Lung (tissue), 12 donors: ENCODE measurements around the gene CAPZB. TPM values are rescaled to one million over a fixed set of nuclear protein-coding genes. Genes with fewer than 3 reads are reported as not detected.

Source experiments
- ATAC-seq: fragments of 200-7000 bp; cut with Tn5 transposase; one replicate; pipeline ENCODE4 v1.9.1; 2020; ENCODE audit warnings: moderate number of reproducible peaks; ENCODE audit not compliant: insufficient read depth, low FRiP score
- DNase-seq, 3 donors: peaks; one replicate each; pipeline ENCODE4 v3.0.0-alpha.2; 2013 to 2017
- H3K27ac ChIP-seq, 2 donors: one replicate each; pipeline ENCODE4 v1.5.1; 2013; ENCODE audit warnings: mild to moderate bottlenecking in 2 of 2, moderate library complexity in 2 of 2, control low read depth in 1 of 2, inconsistent platforms in 1 of 2, low read depth in 1 of 2, low read length in 1 of 2
- H3K27me3 ChIP-seq, 3 donors: one replicate each; pipeline ENCODE4 v1.5.1; 2013; ENCODE audit warnings: low read length in 2 of 3; ENCODE audit not compliant: control insufficient read depth in 3 of 3, insufficient read depth in 3 of 3
- H3K36me3 ChIP-seq, 4 donors: one replicate each; pipeline ENCODE4 v1.5.1; 2013; ENCODE audit warnings: low read length in 4 of 4, mild to moderate bottlenecking in 1 of 4, moderate library complexity in 1 of 4; ENCODE audit not compliant: control insufficient read depth in 4 of 4, insufficient read depth in 4 of 4
- H3K4me1 ChIP-seq, 5 donors: one replicate each; pipeline ENCODE4 v1.5.1; 2013; ENCODE audit warnings: low read length in 5 of 5, mild to moderate bottlenecking in 2 of 5, moderate library complexity in 1 of 5; ENCODE audit not compliant: control insufficient read depth in 5 of 5, insufficient read depth in 5 of 5
- H3K4me3 ChIP-seq: one replicate; pipeline ENCODE4 v1.5.1; 2013; ENCODE audit warnings: mild to moderate bottlenecking, control low read depth, moderate library complexity
- H3K9ac ChIP-seq, 2 donors: one replicate each; pipeline ENCODE4 v1.5.1; 2013; ENCODE audit warnings: low read length in 2 of 2, control low read depth in 1 of 2; ENCODE audit not compliant: insufficient read depth in 1 of 2
- H3K9me3 ChIP-seq, 4 donors: one replicate each; pipeline ENCODE4 v1.5.1; 2013; ENCODE audit warnings: low read length in 3 of 4, mild to moderate bottlenecking in 1 of 4, moderate library complexity in 1 of 4; ENCODE audit not compliant: control insufficient read depth in 4 of 4, insufficient read depth in 3 of 4
- CTCF ChIP-seq: IDR thresholded peaks from 2 replicates; pipeline ENCODE4 v1.5.1; 2012; ENCODE audit warnings: mild to moderate bottlenecking; ENCODE audit errors: control extremely low read depth, extremely low read depth
- WGBS, 2 donors: extraction: QIAGEN DNeasy Blood & Tissue Kit; methylation state at CpG; one replicate each; pipeline ENCODE4 v1.1.7; 2013; 5-methylcytosine and 5-hydroxymethylcytosine counted together
- polyA plus RNA-seq, 2 donors: library from polyadenylated mRNA; stranded (reverse); fragments of 200-250 nt; gene quantifications; one replicate each; pipeline ENCODE4 v1.2.1, GENCODE V29; 2013
- total RNA-seq, 2 donors: library from RNA; depleted of rRNA in 1 of 2; stranded (reverse); fragments of >200 nt in 1 of 2; gene quantifications; one replicate each; pipeline ENCODE4 v1.2.1, GENCODE V29; 2014 to 2021
- donor health status: control.
- donor health status: control.
- donor health status: Bipolar disorder and iron deficiency.
- donor health status: healthy.
- donor health status: DM: yes; HTN: yes; CAD: no.

CAPZB gene
- total and polyA plus RNA-seq, 4 donors, result 94.7 to 339 (median 278) TPM

DNA sequence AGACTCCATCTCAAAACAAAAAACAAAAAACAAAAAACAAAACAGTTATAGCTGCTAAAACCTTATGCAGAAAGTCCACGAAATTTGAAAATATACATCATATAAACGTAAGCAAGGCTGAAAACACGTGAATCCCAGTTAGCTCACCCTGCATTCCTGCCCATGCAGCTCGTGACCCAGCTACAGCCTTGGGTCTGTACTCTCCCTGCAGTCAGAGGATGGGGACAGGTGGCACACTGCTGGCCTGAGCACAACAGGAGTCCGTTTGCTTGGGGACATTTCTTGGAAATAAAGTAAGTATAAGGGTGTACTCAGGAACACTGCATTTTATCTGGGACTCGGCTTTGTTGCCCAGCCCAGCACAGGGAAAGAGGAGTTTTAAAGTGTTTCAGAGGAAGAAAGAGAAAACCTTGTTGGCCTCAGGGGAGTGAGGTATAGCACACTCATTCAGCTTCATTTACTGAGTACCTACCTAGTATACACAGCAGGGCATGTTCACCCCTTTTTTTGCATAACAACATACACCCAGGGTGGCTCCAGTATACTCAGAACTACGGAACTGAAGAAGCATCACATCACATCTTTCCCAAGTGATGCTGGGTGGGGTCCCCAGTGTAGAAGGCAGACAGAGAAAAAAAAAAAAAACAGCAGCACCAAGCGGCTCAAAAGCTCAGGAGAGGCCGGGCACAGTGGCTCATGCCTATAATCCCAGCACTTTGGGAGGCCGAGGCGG, 44.1 kb downstream of the CAPZB start:
- H3K27me3 ChIP-seq, result no peaks in the 10 kb centered on the region
- H3K4me1 ChIP-seq, result peaks cover 32 to 88% (median 57%) of the 10 kb centered on the region in 5 donors
- no peak for TF ChIP-seq CTCF
- no peak for ATAC-seq
- H3K27ac ChIP-seq, result peak overlapping the region in 1 of 2 donors; percentile 70
- H3K4me3 ChIP-seq, result no peak overlapping the region
- peak overlapping the region in 1 of 2 donors; percentile 16 for H3K9ac ChIP-seq
- peaks cover 0 to 8% (median 2%) of the 10 kb centered on the region in 4 donors for H3K36me3 ChIP-seq
- DNase-seq, result no peak
- H3K9me3 ChIP-seq, result no peaks in the 10 kb centered on the region
- WGBS, 2 donors, result 90 to 93% methylated on average over 11 of the region's 11 CpGs

DNA sequence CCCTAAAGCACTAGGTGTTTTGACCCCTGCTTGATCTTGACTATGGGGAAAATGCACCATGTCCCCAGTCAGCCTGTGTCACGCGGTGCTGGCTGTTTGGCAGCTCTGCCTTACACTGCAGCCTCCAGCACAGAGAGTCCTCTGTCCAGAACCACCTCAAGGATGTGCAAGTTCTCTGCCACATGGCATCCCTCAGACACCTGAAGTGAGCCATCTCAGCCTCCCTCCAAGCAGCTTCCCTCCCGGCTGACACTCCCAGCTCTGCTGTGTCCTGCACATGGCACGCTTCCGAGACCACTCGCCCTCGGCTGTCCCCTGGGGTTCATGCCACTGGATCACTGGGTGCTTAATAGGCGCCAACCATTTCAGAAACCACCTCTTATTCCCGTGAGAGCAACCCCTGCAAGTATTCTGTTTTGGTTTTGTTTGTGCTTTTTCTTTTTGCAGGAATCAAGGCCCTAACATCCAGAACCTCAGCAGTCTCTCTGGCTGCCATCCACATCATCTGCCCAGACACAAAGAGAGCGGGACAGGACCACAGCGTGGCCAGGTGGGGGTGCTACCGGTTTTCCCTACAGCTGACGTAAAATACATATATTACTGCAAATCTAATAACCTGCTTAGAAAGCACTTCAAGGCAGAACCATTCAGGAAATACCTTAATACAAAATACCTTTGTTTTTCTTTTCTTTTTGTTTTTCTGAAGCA, 45.7 kb downstream of the CAPZB start:
- Histone ChIP-seq H3K4me1 (peaks cover 33 to 93% (median 59%) of the 10 kb centered on the region in 5 donors), H3K36me3 (peaks cover 0 to 8% (median 2%) of the 10 kb centered on the region in 4 donors), H3K9me3 (no peaks in the 10 kb centered on the region), H3K9ac (no peak overlapping the region), H3K4me3 (no peak overlapping the region), H3K27me3 (no peaks in the 10 kb centered on the region), H3K27ac (peak overlapping the region; percentile 21 to 81)
- no peak for TF ChIP-seq CTCF
- no peak for ATAC-seq
- 72 to 83% methylated on average over 13 of the region's 13 CpGs for WGBS, 2 donors
- DNase-seq, result peak in 2 of 3 donors; percentile 41 to 63

DNA sequence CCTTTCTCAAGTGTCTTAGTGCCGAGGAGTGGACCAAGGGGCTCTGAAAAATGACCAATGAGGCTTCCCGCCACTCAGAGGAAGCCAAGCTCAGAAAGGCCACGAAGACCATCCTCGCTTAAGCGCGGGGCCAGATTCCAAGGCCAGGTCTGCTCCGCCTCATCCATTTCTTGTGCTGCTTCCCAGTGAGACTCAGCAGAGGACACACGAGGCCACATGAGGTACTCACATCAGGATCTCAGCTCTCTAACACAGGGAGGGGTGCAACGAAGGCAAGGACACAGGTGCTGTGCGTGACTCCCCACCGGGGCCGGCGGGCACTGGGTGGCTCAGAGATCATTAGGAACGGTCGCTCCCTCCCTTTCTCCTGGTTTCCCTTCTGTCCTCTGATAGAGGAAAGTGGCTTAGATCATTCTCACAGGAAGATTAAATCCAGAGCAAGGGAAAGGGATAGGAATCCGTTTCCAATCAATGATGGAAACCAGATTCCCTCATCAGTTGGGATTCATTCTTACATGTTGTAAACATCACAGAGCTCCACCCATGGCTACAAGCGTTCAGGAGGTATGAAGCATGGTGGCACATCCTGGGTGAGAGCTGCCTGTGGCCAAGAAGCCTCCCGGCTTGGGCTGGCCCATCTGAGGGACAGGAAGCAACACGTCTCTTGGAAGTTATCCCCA, 46.7 kb downstream of the CAPZB start:
- ATAC-seq (no peak), DNase-seq (no peak)
- WGBS, 2 donors, result 76 to 78% methylated on average over 19 of the region's 19 CpGs
- Histone ChIP-seq H3K36me3 (peaks cover 0 to 8% (median 2%) of the 10 kb centered on the region in 4 donors), H3K4me3 (no peak overlapping the region), H3K9me3 (no peaks in the 10 kb centered on the region), H3K27ac (peak overlapping the region; percentile 21 to 87), H3K4me1 (peaks cover 37 to 97% (median 62%) of the 10 kb centered on the region in 5 donors), H3K9ac (peak overlapping the region in 1 of 2 donors; percentile 51), H3K27me3 (no peaks in the 10 kb centered on the region)
- TF ChIP-seq CTCF, result no peak
